OCI-LY7 (cell line): ENCODE data around the gene ZSWIM3. TPM values are rescaled to one million over a fixed set of nuclear protein-coding genes. Genes with fewer than 3 reads are reported as not detected.

ENCODE experiments used
- BruUV-seq: library from RNA; stranded (reverse); fragments of 400-500 nt; replicated peaks from 2 replicates; lab custom pipeline; 2021; lab: Mats Ljungman, UMichigan
- CTCF ChIA-PET: fragments of 300-600 bp; sonication (Branson Sonifier 250); formaldehyde crosslinking; loops from one replicate; lab custom pipeline; 2022; ENCODE audit warnings: antibody characterized with exemption; ENCODE audit not compliant: unreplicated experiment; lab: Charles Lee
- POLR2A ChIA-PET: fragments of 300-600 bp; sonication (Branson Sonifier 250); formaldehyde crosslinking; loops from one replicate; lab custom pipeline; 2022; ENCODE audit warnings: antibody characterized with exemption; lab: Charles Lee
- DNase-seq: peaks from one replicate; pipeline ENCODE4 v3.0.0-alpha.2; 2015; ENCODE audit warnings: low spot score
- H2AFZ ChIP-seq: fragments of 200-600 bp; sonication (generic), shearing (Covaris generic); 2 replicates; pipeline ENCODE4 v1.6.1; 2014; ENCODE audit warnings: mild to moderate bottlenecking, antibody characterized with exemption, low read length, moderate library complexity
- H3K27ac ChIP-seq: fragments of 200-600 bp; sonication (generic); 2 replicates; pipeline ENCODE4 v1.5.1; 2014; ENCODE audit warnings: mixed run types, low read depth, mild to moderate bottlenecking, moderate library complexity, low read length, inconsistent platforms; ENCODE audit not compliant: poor library complexity, severe bottlenecking
- H3K36me3 ChIP-seq: fragments of 200-600 bp; sonication (generic); 2 replicates; pipeline ENCODE4 v1.6.1; 2014; ENCODE audit warnings: mild to moderate bottlenecking, antibody characterized with exemption, low read length, moderate library complexity, mixed read lengths; ENCODE audit not compliant: insufficient read depth
- H3K4me1 ChIP-seq: fragments of 200-600 bp; sonication (generic); 2 replicates; pipeline ENCODE4 v1.5.1; 2014; ENCODE audit warnings: mild to moderate bottlenecking, low read length; ENCODE audit not compliant: insufficient read depth, poor library complexity, severe bottlenecking
- H3K4me2 ChIP-seq: fragments of 200-600 bp; sonication (generic); 2 replicates; pipeline ENCODE4 v1.6.1; 2014; ENCODE audit warnings: mild to moderate bottlenecking, low read length
- H3K4me3 ChIP-seq: fragments of 200-600 bp; sonication (generic); 2 replicates; pipeline ENCODE4 v1.5.1; 2014; ENCODE audit warnings: mild to moderate bottlenecking, low read depth, low read length; ENCODE audit not compliant: poor library complexity, severe bottlenecking
- H3K79me2 ChIP-seq: fragments of 200-600 bp; sonication (generic); 2 replicates; pipeline ENCODE4 v1.6.1; 2016; ENCODE audit warnings: low read depth, mild to moderate bottlenecking, low read length, moderate library complexity, mixed read lengths; ENCODE audit not compliant: insufficient read depth
- H3K9me2 ChIP-seq: fragments of 200-600 bp; sonication (generic); 2 replicates; pipeline ENCODE4 v1.6.1; 2016; ENCODE audit warnings: mild to moderate bottlenecking, low read length, mixed read lengths; ENCODE audit not compliant: insufficient read depth
- H3K9me3 ChIP-seq: fragments of 200-600 bp; sonication (generic); 2 replicates; pipeline ENCODE4 v1.6.1; 2014; ENCODE audit warnings: mild to moderate bottlenecking, mixed run types, low read length, mixed read lengths
- H4K20me1 ChIP-seq: fragments of 200-600 bp; sonication (generic); 2 replicates; pipeline ENCODE4 v1.6.1; 2014; ENCODE audit warnings: mild to moderate bottlenecking, antibody characterized with exemption, low read length, moderate library complexity, mixed read lengths; ENCODE audit not compliant: insufficient read depth
- EZH2phosphoT487 ChIP-seq: fragments of 200-600 bp; sonication (generic); IDR thresholded peaks from 2 replicates; pipeline ENCODE4 v1.6.1; 2018; ENCODE audit warnings: low read depth, borderline replicate concordance, mild to moderate bottlenecking, mixed run types, antibody characterized with exemption, low read length, moderate library complexity, mixed read lengths
- intact Hi-C: fragments of 100-400 bp; cut with micrococcal nuclease; formaldehyde crosslinking; loops from one replicate; pipeline ENCODE4 v1.10.0; 2022; ENCODE audit not compliant: unreplicated experiment
- total RNA-seq, 2 experiments: library from RNA; depleted of rRNA in 1 of 2; stranded (reverse); fragments of >200 nt in 1 of 2; shearing (Covaris generic) in 1 of 2; gene quantifications; 2 replicates each; pipeline ENCODE4 v1.2.3, GENCODE V29; 2014 to 2022
- TF ChIP-seq, protein P1 (sequence below): fragments of 200-600 bp; sonication (generic); conservative IDR thresholded peaks from 2 replicates; pipeline ENCODE4 v1.5.1; 2014; ENCODE audit warnings: mild to moderate bottlenecking, antibody characterized with exemption, low read length, moderate library complexity, mixed read lengths

ZSWIM3 gene
- total RNA-seq, 2 experiments from 2014 or later = 5.7 to 6.0 TPM

DNA sequence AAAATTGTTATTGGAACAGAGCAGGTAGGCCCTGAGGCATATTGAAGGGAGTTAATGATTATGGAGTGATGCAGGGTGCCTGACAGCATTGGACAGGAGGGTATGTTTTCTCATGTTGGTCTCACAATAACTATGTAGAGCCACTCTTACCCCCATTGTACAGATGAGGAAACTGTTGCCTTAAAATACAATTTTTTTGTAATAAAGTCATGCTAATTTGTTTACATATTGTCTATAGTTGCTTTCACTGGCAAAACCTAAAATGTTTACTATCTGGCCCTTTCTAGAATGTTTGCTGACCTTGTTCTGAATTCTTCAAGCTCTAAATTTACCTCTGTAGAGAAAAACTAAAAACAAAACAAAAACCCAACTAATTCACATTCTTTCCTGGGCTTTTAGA, 5.9 kb upstream of the ZSWIM3 start:
- intact Hi-C loops = no loop called here
- CTCF ChIA-PET = no interaction called here
- POLR2A ChIA-PET = interaction anchor here (0.6 to 1.7 kb wide), 4 partner anchors 9 to 121 kb away, joined by 3 to 11 read pairs (median 3); partner anchors contain the start of gene ZNF335
- no peak for DNase-seq
- H3K79me2 ChIP-seq = peaks cover 10% of the 10 kb centered on the region; the same call in 1 of the 2 replicates
- no peaks in the 10 kb centered on the region for H4K20me1 ChIP-seq
- no peak for TF ChIP-seq EZH2phosphoT487
- TF ChIP-seq, protein P1, sequence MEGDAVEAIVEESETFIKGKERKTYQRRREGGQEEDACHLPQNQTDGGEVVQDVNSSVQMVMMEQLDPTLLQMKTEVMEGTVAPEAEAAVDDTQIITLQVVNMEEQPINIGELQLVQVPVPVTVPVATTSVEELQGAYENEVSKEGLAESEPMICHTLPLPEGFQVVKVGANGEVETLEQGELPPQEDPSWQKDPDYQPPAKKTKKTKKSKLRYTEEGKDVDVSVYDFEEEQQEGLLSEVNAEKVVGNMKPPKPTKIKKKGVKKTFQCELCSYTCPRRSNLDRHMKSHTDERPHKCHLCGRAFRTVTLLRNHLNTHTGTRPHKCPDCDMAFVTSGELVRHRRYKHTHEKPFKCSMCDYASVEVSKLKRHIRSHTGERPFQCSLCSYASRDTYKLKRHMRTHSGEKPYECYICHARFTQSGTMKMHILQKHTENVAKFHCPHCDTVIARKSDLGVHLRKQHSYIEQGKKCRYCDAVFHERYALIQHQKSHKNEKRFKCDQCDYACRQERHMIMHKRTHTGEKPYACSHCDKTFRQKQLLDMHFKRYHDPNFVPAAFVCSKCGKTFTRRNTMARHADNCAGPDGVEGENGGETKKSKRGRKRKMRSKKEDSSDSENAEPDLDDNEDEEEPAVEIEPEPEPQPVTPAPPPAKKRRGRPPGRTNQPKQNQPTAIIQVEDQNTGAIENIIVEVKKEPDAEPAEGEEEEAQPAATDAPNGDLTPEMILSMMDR = no peak
- no peaks in the 10 kb centered on the region for H3K9me2 ChIP-seq
- H3K27ac ChIP-seq = no peak overlapping the region
- peaks cover 8% of the 10 kb centered on the region for H3K4me1 ChIP-seq
- no peaks in the 10 kb centered on the region for H3K9me3 ChIP-seq
- BruUV-seq = no TSS peak
- H3K36me3 ChIP-seq = peaks cover under 1% of the 10 kb centered on the region; the same call in 1 of the 2 replicates
- H3K4me2 ChIP-seq = no peak overlapping the region
- H2AFZ ChIP-seq = no peak overlapping the region
- no peak overlapping the region for H3K4me3 ChIP-seq

- BruUV-seq = no TSS peak
- Histone ChIP-seq H3K27ac (no peak overlapping the region), H3K4me3 (no peak overlapping the region), H3K9me3 (no peaks in the 10 kb centered on the region), H3K9me2 (no peaks in the 10 kb centered on the region), H4K20me1 (no peaks in the 10 kb centered on the region), H3K4me1 (peaks cover 9% of the 10 kb centered on the region), H2AFZ (no peak overlapping the region), H3K36me3 (no peaks in the 10 kb centered on the region), H3K79me2 (peaks cover 14% of the 10 kb centered on the region; the same call in 1 of the 2 replicates), H3K4me2 (no peak overlapping the region)
- intact Hi-C loops = no loop called here
- POLR2A ChIA-PET = interaction anchor here (0.8 to 1.7 kb wide), 4 partner anchors 10 to 120 kb away, joined by 3 to 11 read pairs (median 4); partner anchors contain the start of gene ZNF335
- DNase-seq = no peak
- TF ChIP-seq EZH2phosphoT487 = no peak
- TF ChIP-seq, protein P1 = no peak
- CTCF ChIA-PET = no interaction called here
Measured at GRCh38 chr20:45852326-45852725, 5.1 kb upstream of the ZSWIM3 start.

GRCh38 chr20:45853484-45853883, 3.9 kb upstream of the ZSWIM3 start:
- ChIA-PET CTCF (no interaction called here), POLR2A (no interaction called here)
- Histone ChIP-seq H3K36me3 (no peaks in the 10 kb centered on the region), H4K20me1 (no peaks in the 10 kb centered on the region), H3K4me1 (peaks cover 14% of the 10 kb centered on the region), H3K9me2 (no peaks in the 10 kb centered on the region), H3K4me3 (no peak overlapping the region), H3K27ac (no peak overlapping the region), H3K9me3 (no peaks in the 10 kb centered on the region), H3K79me2 (peaks cover 20% of the 10 kb centered on the region; the same call in 1 of the 2 replicates), H3K4me2 (no peak overlapping the region), H2AFZ (no peak overlapping the region)
- no peak for DNase-seq
- BruUV-seq = TSS peak; percentile 14
- intact Hi-C loops = no loop called here
- TF ChIP-seq EZH2phosphoT487 = no peak
